ENCODE measurements around the gene AFAP1L2.
"Not testable (repeated sequence)": the region's sequence is repeated elsewhere in the genome, so short reads cannot be mapped to it uniquely, and the experiment has no call there.

AFAP1L2 gene

DNA sequence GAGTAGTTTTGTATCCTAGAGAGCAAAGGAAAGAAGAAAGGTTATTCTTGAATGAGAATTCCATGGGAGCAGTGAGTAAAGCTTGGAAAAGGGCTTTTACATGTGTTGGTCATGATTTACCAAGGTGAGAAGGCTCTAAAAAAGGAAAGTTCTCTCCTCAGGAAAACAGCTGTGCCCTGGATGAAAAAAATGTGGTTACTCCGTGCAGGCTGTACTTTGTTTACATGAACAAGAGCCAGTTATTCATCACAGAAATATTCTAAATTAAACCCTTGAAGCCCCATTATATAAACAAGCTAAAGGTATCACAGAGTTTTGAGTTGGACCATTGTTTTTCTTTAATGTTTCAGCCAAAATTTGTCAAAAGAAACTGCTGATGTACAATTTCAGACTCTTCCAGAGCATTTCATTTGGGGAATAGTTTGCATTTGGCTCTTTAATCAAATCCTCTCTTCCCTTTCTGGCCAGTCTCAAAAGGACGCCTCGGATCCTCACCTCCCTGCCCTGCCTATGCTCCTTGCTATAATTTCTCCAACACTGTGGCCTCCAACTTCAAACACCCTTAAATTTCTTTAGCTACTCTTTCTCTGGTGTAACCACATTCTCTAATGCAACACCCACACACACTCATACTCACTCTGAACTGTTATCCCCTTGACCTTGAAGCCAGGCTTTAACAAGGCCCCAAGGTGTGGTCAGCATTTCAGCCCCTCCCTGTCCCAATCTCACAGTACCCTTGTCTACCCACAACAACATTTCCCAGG is 47.4 kb downstream of the AFAP1L2 start:
- Histone ChIP-seq H3K9me3 (ENCODE audit: control insufficient read depth, low read length) (no peaks in the 10 kb centered on the region), H3K4me3 (ENCODE audit: low read length) (no peak overlapping the region), H3K4me1 (ENCODE audit: control insufficient read depth, insufficient read depth, low read length) (peaks cover 3% of the 10 kb centered on the region), H3K27me3 (replicated peaks; ENCODE audit: control insufficient read depth, insufficient read depth, low read length) (peaks cover 35% of the 10 kb centered on the region), H3K9ac (ENCODE audit: low read length) (no peak overlapping the region), H3K36me3 (ENCODE audit: control insufficient read depth, insufficient read depth, low read length, severe bottlenecking) (no peaks in the 10 kb centered on the region)
- DNase-seq (ENCODE audit: low read depth) = peak; percentile 57

DNA sequence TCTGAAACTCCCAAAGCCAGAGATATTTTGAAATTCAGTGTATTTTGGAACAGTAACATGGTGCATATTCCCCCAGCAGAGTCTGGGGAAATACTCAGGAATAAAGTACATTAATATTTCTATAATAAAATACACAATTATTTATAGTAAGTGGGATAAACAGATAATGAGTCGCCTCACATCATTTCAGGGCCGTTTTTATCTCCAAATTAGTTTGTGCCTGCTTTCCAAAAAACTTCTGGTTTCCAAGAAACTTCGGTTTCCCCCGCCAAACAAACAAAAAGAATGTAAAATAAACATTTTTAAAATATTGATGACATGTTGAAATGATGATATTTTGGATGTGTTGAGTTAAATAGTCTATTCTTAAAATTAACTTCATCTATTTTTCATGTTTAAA is 48.2 kb downstream of the AFAP1L2 start:
- no peak for DNase-seq (ENCODE audit: low read depth)

DNA sequence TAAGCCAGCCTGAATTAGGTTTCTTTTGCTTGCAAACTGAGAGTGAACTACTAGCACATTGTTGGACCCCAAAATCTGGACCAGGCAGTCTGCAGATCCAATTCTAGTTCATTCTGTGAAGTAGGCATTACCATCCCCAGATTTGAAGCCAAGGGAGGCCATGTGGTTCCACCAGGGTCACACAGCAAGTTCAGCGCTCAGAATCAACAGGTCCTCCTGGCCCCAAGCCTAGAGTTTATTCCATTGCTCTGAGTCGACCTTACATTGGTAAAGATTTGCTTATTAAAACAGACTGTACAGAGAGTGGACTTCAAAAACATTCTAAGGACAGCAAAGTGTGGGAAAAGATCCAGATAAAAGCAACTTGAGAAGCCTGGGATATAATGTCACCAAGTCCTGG is 50.9 kb downstream of the AFAP1L2 start:
- Histone ChIP-seq H3K9ac (ENCODE audit: low read length) (no peak overlapping the region), H3K4me1 (ENCODE audit: control insufficient read depth, insufficient read depth, low read length) (peaks cover 3% of the 10 kb centered on the region), H3K4me3 (ENCODE audit: low read length) (no peak overlapping the region), H3K9me3 (ENCODE audit: control insufficient read depth, low read length) (no peaks in the 10 kb centered on the region), H3K36me3 (ENCODE audit: control insufficient read depth, insufficient read depth, low read length, severe bottlenecking) (no peaks in the 10 kb centered on the region), H3K27me3 (replicated peaks; ENCODE audit: control insufficient read depth, insufficient read depth, low read length) (peaks cover 40% of the 10 kb centered on the region)
- no peak for DNase-seq (ENCODE audit: low read depth)

More for the DNA sequence above, 48.2 kb downstream of the AFAP1L2 start:
- H3K36me3 ChIP-seq (ENCODE audit: control insufficient read depth, insufficient read depth, low read length, severe bottlenecking) = no peaks in the 10 kb centered on the region
- peaks cover 3% of the 10 kb centered on the region for H3K4me1 ChIP-seq (ENCODE audit: control insufficient read depth, insufficient read depth, low read length)
- no peak overlapping the region for H3K9ac ChIP-seq (ENCODE audit: low read length)
- H3K27me3 ChIP-seq (replicated peaks; ENCODE audit: control insufficient read depth, insufficient read depth, low read length) = peaks cover 32% of the 10 kb centered on the region
- H3K4me3 ChIP-seq (ENCODE audit: low read length) = no peak overlapping the region
- H3K9me3 ChIP-seq (ENCODE audit: control insufficient read depth, low read length) = no peaks in the 10 kb centered on the region

DNA sequence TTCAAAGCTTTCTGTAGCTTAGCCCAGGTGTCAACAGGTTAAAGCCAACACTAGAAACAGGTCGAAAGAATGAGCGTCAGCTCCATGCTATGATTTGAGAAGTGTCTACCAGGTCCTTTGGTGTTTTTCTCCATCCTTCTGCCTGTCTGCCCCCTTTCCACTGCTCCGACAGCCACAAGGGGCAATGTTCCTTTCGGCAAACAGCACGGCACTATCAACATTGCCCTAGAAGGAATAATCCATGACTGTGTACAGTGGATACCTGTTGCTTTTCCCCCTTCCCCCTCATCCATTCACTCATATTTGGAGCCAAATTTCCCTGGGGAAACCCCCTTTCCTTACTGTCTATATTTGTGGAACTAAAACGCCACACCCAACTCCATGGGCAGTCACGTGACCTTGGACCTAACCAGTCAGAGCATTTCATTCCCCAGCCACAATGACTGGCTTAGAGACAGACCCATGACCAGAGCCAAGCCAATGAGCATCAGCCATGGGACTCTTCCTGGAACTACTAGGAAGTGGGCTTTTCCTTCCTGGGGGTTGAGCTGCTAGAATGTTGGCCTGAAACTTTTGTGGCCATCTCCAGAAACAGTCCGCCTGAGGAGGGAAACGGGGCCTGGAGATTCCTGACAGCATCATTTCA is 51.5 kb downstream of the AFAP1L2 start:
- Histone ChIP-seq H3K4me1 (ENCODE audit: control insufficient read depth, insufficient read depth, low read length) (peaks cover 3% of the 10 kb centered on the region), H3K36me3 (ENCODE audit: control insufficient read depth, insufficient read depth, low read length, severe bottlenecking) (no peaks in the 10 kb centered on the region), H3K27me3 (replicated peaks; ENCODE audit: control insufficient read depth, insufficient read depth, low read length) (peaks cover 40% of the 10 kb centered on the region), H3K9me3 (ENCODE audit: control insufficient read depth, low read length) (no peaks in the 10 kb centered on the region), H3K9ac (ENCODE audit: low read length) (no peak overlapping the region), H3K4me3 (ENCODE audit: low read length) (no peak overlapping the region)
- no peak for DNase-seq (ENCODE audit: low read depth)

DNA sequence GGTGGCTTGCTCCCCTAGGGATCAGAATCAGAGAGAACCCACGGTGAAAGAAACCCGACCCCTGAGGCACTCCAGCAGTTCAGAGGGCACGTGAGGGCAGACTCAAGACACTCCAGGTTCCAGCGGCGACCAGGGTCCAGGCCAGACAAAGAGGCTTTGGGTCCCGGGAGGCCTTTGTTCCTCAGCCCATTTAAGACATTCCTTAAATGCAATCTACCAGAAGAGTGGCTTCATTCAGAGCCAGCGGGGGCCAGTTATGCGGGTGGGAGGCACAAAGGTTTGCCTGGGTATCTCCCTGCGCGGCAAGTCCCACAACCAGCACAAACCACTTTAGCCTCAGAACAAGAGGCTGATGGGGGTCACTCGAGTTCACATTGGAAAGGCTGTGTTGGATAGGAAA is 53.6 kb downstream of the AFAP1L2 start:
- no peak for DNase-seq (ENCODE audit: low read depth)
- no peak overlapping the region for H3K4me3 ChIP-seq (ENCODE audit: low read length)
- no peaks in the 10 kb centered on the region for H3K9me3 ChIP-seq (ENCODE audit: control insufficient read depth, low read length)
- no peaks in the 10 kb centered on the region for H3K36me3 ChIP-seq (ENCODE audit: control insufficient read depth, insufficient read depth, low read length, severe bottlenecking)
- no peak overlapping the region for H3K9ac ChIP-seq (ENCODE audit: low read length)
- no peaks in the 10 kb centered on the region for H3K4me1 ChIP-seq (ENCODE audit: control insufficient read depth, insufficient read depth, low read length)
- peaks cover 40% of the 10 kb centered on the region for H3K27me3 ChIP-seq (replicated peaks; ENCODE audit: control insufficient read depth, insufficient read depth, low read length)

DNA sequence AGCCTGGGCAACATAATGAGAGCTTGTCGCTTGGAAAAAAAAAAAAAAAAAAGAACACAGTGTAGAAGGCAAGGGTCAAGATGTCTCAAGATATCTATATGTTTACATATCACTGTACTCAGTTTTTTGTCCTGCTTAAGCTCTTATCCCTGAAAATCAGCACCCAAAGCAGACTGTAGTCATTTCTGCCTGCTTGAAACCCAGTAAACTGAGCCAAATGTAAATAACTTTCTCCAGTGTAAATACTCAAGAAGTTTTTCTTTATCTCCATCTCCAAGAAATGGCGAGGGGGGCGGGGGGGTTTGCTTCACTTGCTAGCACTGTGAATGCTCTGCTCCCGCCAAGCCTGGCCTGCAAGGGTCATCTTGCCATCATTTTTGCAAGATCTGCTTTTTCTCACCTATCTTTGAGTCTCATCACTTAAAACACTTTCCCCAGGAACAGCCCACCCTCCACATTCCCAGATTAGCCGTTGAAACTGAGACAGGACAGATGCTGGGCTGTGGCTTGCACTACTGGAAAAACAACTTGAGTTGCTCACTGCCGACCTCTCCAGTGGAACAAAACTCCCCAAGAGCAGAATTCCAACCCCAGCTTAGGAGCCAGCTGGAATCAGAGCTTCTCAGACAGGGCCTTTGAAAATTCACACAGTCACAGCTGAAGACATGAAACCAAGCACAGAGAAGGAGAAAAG is 54.6 kb downstream of the AFAP1L2 start:
- H3K4me3 ChIP-seq (ENCODE audit: low read length) = no peak overlapping the region
- no peaks in the 10 kb centered on the region for H3K4me1 ChIP-seq (ENCODE audit: control insufficient read depth, insufficient read depth, low read length)
- no peaks in the 10 kb centered on the region for H3K36me3 ChIP-seq (ENCODE audit: control insufficient read depth, insufficient read depth, low read length, severe bottlenecking)
- no peaks in the 10 kb centered on the region for H3K9me3 ChIP-seq (ENCODE audit: control insufficient read depth, low read length)
- DNase-seq (ENCODE audit: low read depth) = no peak
- H3K27me3 ChIP-seq (replicated peaks; ENCODE audit: control insufficient read depth, insufficient read depth, low read length) = peaks cover 43% of the 10 kb centered on the region
- no peak overlapping the region for H3K9ac ChIP-seq (ENCODE audit: low read length)

DNA sequence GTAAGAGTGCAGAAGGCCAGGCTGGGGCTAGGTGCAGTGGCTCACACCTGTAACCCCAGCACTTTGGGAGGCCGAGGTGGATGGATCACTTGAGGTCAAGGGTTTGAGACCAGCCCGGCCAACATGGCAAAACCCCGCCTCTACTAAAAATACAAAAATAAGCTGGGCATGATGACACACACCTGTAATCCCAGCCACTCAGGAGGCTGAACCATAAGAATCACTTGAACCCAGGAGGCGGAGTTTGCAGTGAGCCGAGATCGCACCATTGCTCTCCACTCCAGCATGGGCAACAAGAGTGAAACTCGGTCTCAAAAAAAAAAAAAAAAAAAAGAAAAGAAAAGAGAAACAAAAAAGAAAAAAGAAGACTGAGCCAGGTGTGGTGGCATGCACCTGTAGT is 55.2 kb downstream of the AFAP1L2 start:
- H3K9me3 ChIP-seq (ENCODE audit: control insufficient read depth, low read length); H3K4me1 ChIP-seq (ENCODE audit: control insufficient read depth, insufficient read depth, low read length); DNase-seq (ENCODE audit: low read depth); H3K4me3 ChIP-seq (ENCODE audit: low read length); H3K9ac ChIP-seq (ENCODE audit: low read length); H3K36me3 ChIP-seq (ENCODE audit: control insufficient read depth, insufficient read depth, low read length, severe bottlenecking): not testable (repeated sequence)
- peaks cover 39% of the 10 kb centered on the region for H3K27me3 ChIP-seq (replicated peaks; ENCODE audit: control insufficient read depth, insufficient read depth, low read length)

DNA sequence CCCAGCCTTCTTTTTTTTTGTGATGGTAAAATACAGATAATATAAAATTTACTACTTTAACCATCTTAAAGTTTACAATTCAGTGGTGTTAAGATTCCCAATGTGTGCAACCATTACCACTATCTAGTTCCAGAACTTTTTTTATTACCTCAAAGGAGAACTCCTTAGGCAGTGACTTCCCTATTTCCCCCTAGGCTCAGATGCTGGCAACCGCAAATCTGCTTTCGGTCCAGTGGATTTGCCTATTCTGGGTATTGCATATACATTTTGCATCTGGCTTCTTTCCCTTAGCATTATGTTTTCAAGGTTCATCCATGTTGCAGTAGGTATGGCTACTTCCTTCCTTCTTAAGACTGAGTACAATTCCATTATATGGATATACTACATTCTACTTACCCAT is 56.5 kb downstream of the AFAP1L2 start:
- Histone ChIP-seq H3K4me3 (ENCODE audit: low read length) (no peak overlapping the region), H3K9me3 (ENCODE audit: control insufficient read depth, low read length) (no peaks in the 10 kb centered on the region), H3K27me3 (replicated peaks; ENCODE audit: control insufficient read depth, insufficient read depth, low read length) (peaks cover 31% of the 10 kb centered on the region), H3K4me1 (ENCODE audit: control insufficient read depth, insufficient read depth, low read length) (no peaks in the 10 kb centered on the region), H3K36me3 (ENCODE audit: control insufficient read depth, insufficient read depth, low read length, severe bottlenecking) (no peaks in the 10 kb centered on the region), H3K9ac (ENCODE audit: low read length) (no peak overlapping the region)
- no peak for DNase-seq (ENCODE audit: low read depth)

DNA sequence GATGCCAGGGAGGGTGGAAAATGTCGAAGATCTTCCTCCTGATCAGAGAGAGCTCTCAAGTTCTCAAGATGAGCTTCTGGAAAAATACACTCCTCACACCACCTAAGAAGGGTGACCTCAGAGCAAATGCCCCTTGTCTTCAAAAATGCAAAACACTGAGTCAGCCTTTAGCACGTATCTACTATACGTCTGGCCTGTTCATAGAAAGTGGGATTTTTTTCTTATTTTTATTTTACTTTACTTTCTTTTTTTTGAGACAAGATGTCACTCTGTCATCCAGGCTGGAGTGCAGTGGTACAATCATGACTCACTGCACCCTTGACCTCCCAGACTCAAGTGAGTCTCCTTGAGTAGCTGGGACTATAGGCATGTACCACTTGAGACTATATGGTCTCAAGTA is 57.1 kb downstream of the AFAP1L2 start:
- no peak for DNase-seq (ENCODE audit: low read depth)
- no peaks in the 10 kb centered on the region for H3K36me3 ChIP-seq (ENCODE audit: control insufficient read depth, insufficient read depth, low read length, severe bottlenecking)
- H3K9ac ChIP-seq (ENCODE audit: low read length) = no peak overlapping the region
- peaks cover 28% of the 10 kb centered on the region for H3K27me3 ChIP-seq (replicated peaks; ENCODE audit: control insufficient read depth, insufficient read depth, low read length)
- no peaks in the 10 kb centered on the region for H3K4me1 ChIP-seq (ENCODE audit: control insufficient read depth, insufficient read depth, low read length)
- no peaks in the 10 kb centered on the region for H3K9me3 ChIP-seq (ENCODE audit: control insufficient read depth, low read length)
- no peak overlapping the region for H3K4me3 ChIP-seq (ENCODE audit: low read length)

DNA sequence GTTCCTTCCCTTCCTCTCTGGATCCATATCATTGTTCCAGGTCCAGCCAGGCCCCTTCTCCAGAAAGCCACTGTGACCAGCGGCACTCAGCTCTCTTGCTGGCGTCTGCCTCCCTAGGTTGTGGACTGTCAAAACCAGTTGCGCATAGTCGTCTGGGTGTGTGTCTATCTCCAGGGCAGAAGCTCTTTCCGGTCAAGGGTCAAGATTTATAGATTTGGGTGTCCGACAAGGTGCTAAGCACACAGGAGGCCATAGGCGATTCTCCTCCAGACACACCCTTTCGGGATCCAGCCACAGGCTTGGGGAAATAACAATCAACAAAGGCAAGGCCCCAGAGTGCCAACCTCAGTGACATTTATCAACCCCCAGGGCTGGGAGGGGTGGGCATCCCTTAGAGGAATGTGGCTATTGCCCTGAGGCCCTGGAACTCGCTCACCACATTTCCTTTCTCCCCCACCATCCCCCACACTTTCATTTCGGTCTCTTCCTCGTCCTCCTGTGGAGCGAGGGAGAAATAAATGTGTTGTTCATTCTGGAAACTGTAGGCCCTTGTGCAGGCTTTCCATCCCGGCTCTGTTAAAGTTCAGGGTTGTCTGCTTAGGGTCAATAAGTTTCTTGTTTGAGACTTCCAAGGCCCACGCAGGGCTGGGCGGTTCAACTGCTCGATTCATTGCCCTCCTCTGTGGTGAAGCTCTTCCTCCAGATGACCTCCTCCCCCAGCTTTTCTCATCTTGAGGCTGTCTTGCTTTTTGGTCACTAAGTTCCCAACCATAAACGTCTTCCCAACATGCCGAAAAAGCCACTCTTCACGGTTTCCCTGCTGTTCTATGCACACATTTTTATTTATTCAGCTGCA is 57.9 kb downstream of the AFAP1L2 start:
- Histone ChIP-seq H3K9ac (ENCODE audit: low read length) (no peak overlapping the region), H3K9me3 (ENCODE audit: control insufficient read depth, low read length) (no peaks in the 10 kb centered on the region), H3K27me3 (replicated peaks; ENCODE audit: control insufficient read depth, insufficient read depth, low read length) (peaks cover 24% of the 10 kb centered on the region), H3K4me1 (ENCODE audit: control insufficient read depth, insufficient read depth, low read length) (no peaks in the 10 kb centered on the region), H3K4me3 (ENCODE audit: low read length) (no peak overlapping the region), H3K36me3 (ENCODE audit: control insufficient read depth, insufficient read depth, low read length, severe bottlenecking) (no peaks in the 10 kb centered on the region)
- DNase-seq (ENCODE audit: low read depth) = no peak

DNA sequence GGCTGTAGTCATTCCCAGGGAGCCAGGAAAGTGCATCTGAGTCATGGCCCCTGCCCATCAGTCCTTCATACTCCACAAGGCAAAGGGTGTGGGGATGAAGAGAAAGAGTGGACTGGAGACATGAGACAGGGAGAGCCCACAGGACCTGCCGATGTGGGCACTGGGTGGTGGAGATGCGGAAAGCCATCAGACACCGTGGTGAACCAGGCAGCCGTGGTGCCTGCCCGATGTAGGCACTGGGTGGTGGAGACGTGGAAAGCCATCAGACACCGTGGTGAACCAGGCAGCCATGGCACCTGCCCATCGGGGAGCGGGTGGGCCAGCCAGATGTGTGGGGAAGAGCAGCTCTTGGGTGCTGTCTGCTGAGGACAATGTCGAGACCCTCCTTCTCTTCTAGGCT is 58.6 kb downstream of the AFAP1L2 start:
- Histone ChIP-seq H3K4me1 (ENCODE audit: control insufficient read depth, insufficient read depth, low read length) (no peaks in the 10 kb centered on the region), H3K4me3 (ENCODE audit: low read length) (no peak overlapping the region), H3K36me3 (ENCODE audit: control insufficient read depth, insufficient read depth, low read length, severe bottlenecking) (no peaks in the 10 kb centered on the region), H3K27me3 (replicated peaks; ENCODE audit: control insufficient read depth, insufficient read depth, low read length) (peaks cover 20% of the 10 kb centered on the region), H3K9me3 (ENCODE audit: control insufficient read depth, low read length) (no peaks in the 10 kb centered on the region), H3K9ac (ENCODE audit: low read length) (no peak overlapping the region)
- DNase-seq (ENCODE audit: low read depth) = no peak
